Prostate gland (tissue), 2 donors: ENCODE measurements around the gene ITGAL.

Experiments
- CTCF ChIP-seq, 4 experiments: fragments of 200-600 bp in 2 of 4; fragments of 450-650 bp in 2 of 4; sonication (generic) in 2 of 4; IDR thresholded peaks; 1 replicate in 3 of 4; 2 replicates in 1 of 4; pipeline ENCODE4 v1.5.1; 2016 to 2019; ENCODE audit warnings: antibody characterized with exemption in 4 of 4, mild to moderate bottlenecking in 2 of 4, moderate library complexity in 2 of 4
- POLR2A ChIP-seq: fragments of 450-650 bp; IDR thresholded peaks from one replicate; pipeline ENCODE4 v1.6.1; 2016; ENCODE audit warnings: antibody characterized with exemption, mild to moderate bottlenecking
- POLR2AphosphoS5 ChIP-seq: sonication (generic); formaldehyde crosslinking; IDR thresholded peaks from one replicate; pipeline ENCODE4 v1.6.1; 2017; ENCODE audit warnings: antibody characterized with exemption

DNA sequence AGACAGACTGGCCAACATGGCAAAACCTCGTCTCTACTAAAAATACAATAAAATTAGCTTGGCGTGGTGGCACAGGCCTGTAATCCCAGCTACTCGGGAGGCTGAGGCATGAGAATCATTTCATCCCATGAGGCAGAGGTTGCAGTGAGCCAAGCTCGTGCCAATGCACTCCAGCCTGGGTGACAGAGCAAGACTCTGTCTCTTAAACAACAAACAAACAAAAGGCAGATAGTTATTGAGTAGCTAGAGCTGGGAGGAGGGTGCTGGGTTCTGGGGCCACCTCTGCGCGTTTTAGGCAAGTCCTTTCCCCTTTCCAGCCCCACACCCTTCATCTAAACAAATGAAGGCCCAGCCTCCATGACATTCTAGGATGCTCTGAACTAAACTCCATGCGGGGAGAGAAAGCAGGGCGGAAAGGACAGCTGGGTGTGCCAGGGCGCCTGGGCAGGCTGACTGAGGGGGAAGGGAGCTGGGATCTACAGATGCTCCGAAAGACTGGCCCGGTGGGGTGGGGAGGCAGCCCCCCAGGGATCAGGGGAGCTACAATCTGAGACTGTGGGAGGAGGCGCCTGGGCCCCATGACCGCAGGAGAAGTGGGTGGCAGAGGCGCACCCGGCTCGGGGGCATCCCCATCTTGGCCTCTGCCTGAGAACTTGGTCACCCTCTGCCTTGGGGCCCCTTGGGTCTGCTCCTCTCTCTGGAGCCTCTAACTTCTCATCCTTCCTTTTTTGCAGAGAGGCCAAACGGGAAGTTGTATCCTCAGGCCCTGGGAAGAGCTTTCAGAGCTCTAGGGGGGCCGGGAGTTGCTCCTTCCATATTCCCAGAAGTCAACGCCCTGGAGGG lies 910 bp downstream of the ITGAL start:
- no peak for TF ChIP-seq POLR2A
- TF ChIP-seq CTCF (IDR thresholded peaks at IDR 0.05), result no peak
- TF ChIP-seq POLR2AphosphoS5, result no peak
